Body of pancreas (tissue), 4 donors: Measurements from ENCODE around the gene LDLRAD2. TPM values are rescaled to one million over a fixed set of nuclear protein-coding genes. Genes with fewer than 3 reads are reported as not detected.

Source experiments
- ATAC-seq: fragments of 150-250 bp; one replicate; pipeline ENCODE4 v1.9.1; 2016
- DNase-seq, 4 donors: peaks; one replicate each; pipeline ENCODE4 v3.0.0-alpha.2; 2019
- H3K27ac ChIP-seq, 4 donors: fragments of 200-600 bp; sonication (generic); 1 replicate in 3 of 4; 2 replicates in 1 of 4; pipeline versions ENCODE4 v1.5.1 to v1.6.1; 2016 to 2019; ENCODE audit warnings: mild to moderate bottlenecking in 1 of 4, mixed read lengths in 1 of 4, moderate library complexity in 1 of 4
- H3K27me3 ChIP-seq, 2 donors: fragments of 200-600 bp; sonication (generic); one replicate each; pipeline ENCODE4 v1.6.0; 2016; ENCODE audit warnings: mild to moderate bottlenecking in 1 of 2
- H3K36me3 ChIP-seq, 2 donors: fragments of 200-600 bp; sonication (generic); replicated peaks in 1 of 2; 2 replicates each; pipeline ENCODE4 v1.5.1; 2016; ENCODE audit warnings: low read depth in 2 of 2; ENCODE audit not compliant: insufficient read depth in 1 of 2
- H3K4me1 ChIP-seq: fragments of 200-600 bp; sonication (generic); one replicate; pipeline ENCODE4 v1.6.0; 2016
- H3K4me3 ChIP-seq, 2 donors: fragments of 200-600 bp; sonication (generic); 1 replicate in 1 of 2; 2 replicates in 1 of 2; pipeline ENCODE4 v1.5.1; 2016 to 2019
- H3K9me3 ChIP-seq, 3 donors: fragments of 200-600 bp; sonication (generic); 1 replicate in 2 of 3; 2 replicates in 1 of 3; pipeline ENCODE4 v1.5.1; 2016
- POLR2A ChIP-seq, 3 donors: fragments of 450-650 bp; IDR thresholded peaks; one replicate each; pipeline ENCODE4 v1.6.1; 2016; ENCODE audit warnings: antibody characterized with exemption in 3 of 3, mild to moderate bottlenecking in 2 of 3
- WGBS, 2 donors: methylation state at CpG; one replicate each; pipeline ENCODE4 v1.1.5; 2017; 5-methylcytosine and 5-hydroxymethylcytosine counted together
- intact Hi-C: fragments of 100-400 bp; cut with DNase I; formaldehyde crosslinking; loops from one replicate; pipeline ENCODE4 v1.15.1; 2023
- total RNA-seq, 2 donors: library from RNA; depleted of rRNA; stranded (reverse); fragments of >200 nt; gene quantifications; one replicate each; pipeline ENCODE4 v1.1.0, GENCODE V29; 2016
- TF ChIP-seq, protein P1 (sequence below), 7 experiments: fragments of 450-650 bp in 4 of 7; fragments of 200-600 bp in 3 of 7; sonication (generic) in 3 of 7; IDR thresholded peaks; one replicate each; pipeline ENCODE4 v1.5.1; 2016 to 2019; ENCODE audit warnings: antibody characterized with exemption in 7 of 7

The LDLRAD2 gene
- total RNA-seq, 2 donors from 2014 or later: 2.3 TPM; not detected in 1

DNA sequence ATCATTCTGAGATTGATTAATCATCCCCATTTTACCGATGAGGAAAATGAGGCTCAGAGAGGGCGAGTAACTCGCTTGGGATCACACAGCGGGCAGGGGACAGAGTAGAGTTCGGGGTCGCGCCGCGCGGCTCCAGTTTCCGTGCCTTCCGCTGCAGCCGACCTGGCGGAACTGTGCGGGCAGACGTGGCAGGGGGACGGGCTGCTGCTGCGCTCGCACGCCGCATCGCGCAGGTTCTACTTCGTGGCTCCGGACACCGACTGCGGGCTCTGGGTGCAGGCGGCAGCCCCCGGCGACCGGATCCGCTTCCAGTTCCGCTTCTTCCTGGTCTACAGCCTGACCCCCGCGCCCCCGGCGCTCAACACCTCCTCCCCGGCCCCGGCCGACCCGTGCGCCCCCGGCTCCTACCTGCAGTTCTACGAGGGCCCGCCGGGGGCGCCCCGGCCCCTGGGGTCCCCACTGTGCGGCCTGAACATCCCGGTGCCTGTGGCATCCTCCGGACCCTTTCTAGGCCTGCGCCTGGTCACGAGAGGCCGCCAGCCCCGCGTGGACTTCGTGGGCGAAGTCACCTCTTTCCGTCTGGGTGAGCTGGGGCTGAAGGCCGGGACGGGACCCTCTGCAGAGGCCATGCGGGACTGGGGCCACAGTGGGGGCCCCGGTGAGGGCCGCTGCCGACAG is 2.3 kb downstream of the LDLRAD2 start:
- H3K4me3 ChIP-seq: peak overlapping the region in 1 of 2 donors; percentile 7
- no peaks in the 10 kb centered on the region for H3K9me3 ChIP-seq
- peaks cover 22% of the 10 kb centered on the region for H3K4me1 ChIP-seq
- no peaks in the 10 kb centered on the region for H3K36me3 ChIP-seq
- no peak overlapping the region for H3K27ac ChIP-seq
- 6 to 14% methylated on average over 36 to 63 of the region's 65 CpGs for WGBS, 2 donors
- H3K27me3 ChIP-seq: no peaks in the 10 kb centered on the region
- intact Hi-C loops: no loop called here
- no peak for TF ChIP-seq POLR2A (IDR thresholded peaks at IDR 0.05)
- TF ChIP-seq, protein P1, sequence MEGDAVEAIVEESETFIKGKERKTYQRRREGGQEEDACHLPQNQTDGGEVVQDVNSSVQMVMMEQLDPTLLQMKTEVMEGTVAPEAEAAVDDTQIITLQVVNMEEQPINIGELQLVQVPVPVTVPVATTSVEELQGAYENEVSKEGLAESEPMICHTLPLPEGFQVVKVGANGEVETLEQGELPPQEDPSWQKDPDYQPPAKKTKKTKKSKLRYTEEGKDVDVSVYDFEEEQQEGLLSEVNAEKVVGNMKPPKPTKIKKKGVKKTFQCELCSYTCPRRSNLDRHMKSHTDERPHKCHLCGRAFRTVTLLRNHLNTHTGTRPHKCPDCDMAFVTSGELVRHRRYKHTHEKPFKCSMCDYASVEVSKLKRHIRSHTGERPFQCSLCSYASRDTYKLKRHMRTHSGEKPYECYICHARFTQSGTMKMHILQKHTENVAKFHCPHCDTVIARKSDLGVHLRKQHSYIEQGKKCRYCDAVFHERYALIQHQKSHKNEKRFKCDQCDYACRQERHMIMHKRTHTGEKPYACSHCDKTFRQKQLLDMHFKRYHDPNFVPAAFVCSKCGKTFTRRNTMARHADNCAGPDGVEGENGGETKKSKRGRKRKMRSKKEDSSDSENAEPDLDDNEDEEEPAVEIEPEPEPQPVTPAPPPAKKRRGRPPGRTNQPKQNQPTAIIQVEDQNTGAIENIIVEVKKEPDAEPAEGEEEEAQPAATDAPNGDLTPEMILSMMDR (IDR thresholded peaks at IDR 0.05): peak; percentile 47 to 80 (median 52)
- peak; percentile 54 for ATAC-seq
- peak in 2 of 4 donors; percentile 17 to 42 for DNase-seq

DNA sequence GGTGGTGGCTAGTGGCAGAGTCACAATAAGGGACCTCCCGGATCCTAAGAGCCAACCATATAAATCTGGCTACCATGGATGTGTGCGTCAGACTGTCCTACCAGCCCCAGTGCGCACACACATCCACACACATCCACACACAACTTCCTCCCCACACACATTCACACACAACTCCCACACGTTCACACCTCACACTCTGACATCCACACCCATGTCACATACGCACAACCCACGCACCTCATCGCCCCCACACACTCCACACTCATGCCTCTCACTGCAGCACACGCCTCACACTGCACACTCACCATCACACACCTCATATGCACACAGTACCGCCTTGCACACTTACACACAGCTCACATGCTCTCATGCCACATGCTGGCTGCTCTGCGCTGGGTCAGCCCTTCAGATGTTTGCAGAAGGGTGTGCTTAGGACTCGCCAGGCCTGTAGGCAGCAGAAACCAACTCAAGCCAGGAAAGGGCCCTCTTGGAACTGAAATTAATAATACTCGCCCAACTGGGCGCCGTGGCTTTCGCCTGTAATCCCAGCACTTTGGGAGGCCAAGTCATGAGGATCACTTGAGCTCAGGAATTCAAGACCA is 3.0 kb downstream of the LDLRAD2 start:
- Histone ChIP-seq H3K36me3 (no peaks in the 10 kb centered on the region), H3K4me3 (no peak overlapping the region), H3K27ac (no peak overlapping the region), H3K27me3 (no peaks in the 10 kb centered on the region), H3K9me3 (no peaks in the 10 kb centered on the region), H3K4me1 (peaks cover 22% of the 10 kb centered on the region)
- ATAC-seq (no peak), DNase-seq (no peak)
- TF ChIP-seq POLR2A (IDR thresholded peaks at IDR 0.05): no peak
- TF ChIP-seq, protein P1 (IDR thresholded peaks at IDR 0.05): no peak
- intact Hi-C loops: no loop called here
- 93 to 95% methylated on average over 15 of the region's 15 CpGs for WGBS, 2 donors

DNA sequence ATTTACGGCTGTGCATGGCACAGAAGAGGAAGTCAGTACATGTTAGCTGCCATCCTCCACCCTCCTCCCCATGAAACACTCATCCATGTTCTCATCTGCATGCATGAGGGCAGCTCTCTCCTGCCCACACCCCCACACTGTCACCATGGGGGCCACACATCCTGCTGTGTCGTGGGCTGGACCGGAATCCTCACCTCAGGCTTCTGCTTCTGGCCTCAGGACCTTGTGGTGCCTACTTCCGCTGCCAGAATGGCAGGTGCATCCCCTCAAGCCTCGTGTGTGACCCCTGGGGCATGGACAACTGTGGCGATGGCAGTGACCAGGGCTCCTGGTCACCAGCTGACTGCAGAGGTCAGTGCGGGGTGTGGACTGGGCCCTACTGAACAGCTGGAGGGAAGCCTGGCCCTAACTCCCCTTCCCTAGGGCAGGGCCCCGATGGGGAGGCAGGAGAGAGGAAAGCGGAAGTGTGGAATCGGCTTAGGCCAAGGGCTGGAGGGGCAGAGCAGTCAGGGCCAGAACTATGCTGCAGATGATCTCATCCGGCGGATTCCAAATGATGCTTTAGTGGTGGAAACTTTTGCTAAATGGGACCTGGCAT is 3.8 kb downstream of the LDLRAD2 start:
- ATAC-seq: no peak

DNA sequence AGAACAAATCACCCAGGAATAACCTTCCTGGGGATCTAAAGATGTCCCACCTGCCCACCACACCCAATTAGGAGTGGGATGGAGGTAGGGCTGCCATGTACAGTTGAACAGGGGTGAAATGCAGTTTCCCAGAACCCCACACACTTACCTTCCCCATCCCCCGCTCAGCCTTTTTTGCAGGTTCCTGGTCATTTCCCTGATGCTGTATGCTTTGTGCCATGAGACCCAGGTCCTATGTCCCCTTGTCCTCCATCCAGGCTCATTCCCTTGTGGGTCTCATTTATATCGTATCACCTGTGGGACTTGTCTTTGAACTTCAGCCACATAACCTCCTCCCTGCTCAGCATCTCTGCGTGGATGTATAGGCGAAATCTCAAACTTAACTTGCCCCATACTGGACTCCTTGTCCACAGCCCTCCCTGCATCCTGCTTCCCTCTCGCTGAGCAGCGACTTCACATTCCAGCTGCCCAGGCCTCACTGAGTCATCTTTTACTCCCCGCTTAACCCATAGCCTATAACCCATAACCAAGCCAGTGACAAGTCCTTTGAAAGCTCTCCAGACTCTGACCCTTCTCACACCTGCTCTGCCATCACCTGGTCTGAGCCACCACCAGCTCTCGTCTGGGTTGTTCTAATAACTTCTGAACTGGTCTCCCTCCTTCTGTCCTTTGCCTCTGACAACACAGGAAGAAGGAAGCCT is 4.7 kb downstream of the LDLRAD2 start:
- WGBS, 2 donors: 85 to 86% methylated on average over 8 of the region's 8 CpGs
- intact Hi-C loops: no loop called here
- TF ChIP-seq, protein P1 (IDR thresholded peaks at IDR 0.05): no peak
- no peak for TF ChIP-seq POLR2A (IDR thresholded peaks at IDR 0.05)
- Histone ChIP-seq H3K4me1 (peaks cover 13% of the 10 kb centered on the region), H3K27me3 (no peaks in the 10 kb centered on the region), H3K4me3 (no peak overlapping the region), H3K27ac (no peak overlapping the region), H3K9me3 (no peaks in the 10 kb centered on the region), H3K36me3 (no peaks in the 10 kb centered on the region)
- ATAC-seq (no peak), DNase-seq (no peak)

More for the DNA sequence above, 3.8 kb downstream of the LDLRAD2 start:
- Histone ChIP-seq H3K27me3 (no peaks in the 10 kb centered on the region), H3K4me3 (no peak overlapping the region), H3K36me3 (no peaks in the 10 kb centered on the region), H3K9me3 (no peaks in the 10 kb centered on the region), H3K4me1 (peaks cover 22% of the 10 kb centered on the region), H3K27ac (no peak overlapping the region)
- no peak for TF ChIP-seq POLR2A (IDR thresholded peaks at IDR 0.05)
- TF ChIP-seq, protein P1 (IDR thresholded peaks at IDR 0.05): no peak
- DNase-seq: no peak
- WGBS, 2 donors: 76 to 90% methylated on average over 6 to 12 of the region's 12 CpGs
- intact Hi-C loops: no loop called here
